ENCODE results near the gene NGDN. TPM values are rescaled to one million over a fixed set of nuclear protein-coding genes. Genes with fewer than 3 reads are reported as not detected.

Gene NGDN
- total and polyA plus RNA-seq, 4 donors, result 47.4 to 53.5 (median 50.4) TPM

Other genes with a start within 250 kb of the NGDN start
- gene RNF212B, start 231.8 kb upstream of the NGDN start, total RNA-seq, result not detected
- gene RNF212B, start 231.8 kb upstream of the NGDN start, polyA plus RNA-seq (ENCODE audit: insufficient read length in 2 of 2), result not detected
- gene HOMEZ, start 183.6 kb upstream of the NGDN start, total RNA-seq, result 10 to 100 TPM in 1 of 2 donors, 1 to 10 TPM in 1; 4.9 to 15.0 TPM
- 10 to 100 TPM; 12.0 to 13.5 TPM for gene HOMEZ, start 183.6 kb upstream of the NGDN start, polyA plus RNA-seq (ENCODE audit: insufficient read length in 2 of 2)
- 10 to 100 TPM; 11.3 to 15.7 TPM for gene PPP1R3E, start 166.8 kb upstream of the NGDN start, total RNA-seq
- gene PPP1R3E, start 166.8 kb upstream of the NGDN start, polyA plus RNA-seq (ENCODE audit: insufficient read length in 2 of 2), result 10 to 100 TPM; 30.7 to 37.2 TPM
- 10 to 100 TPM; 22.4 to 27.7 TPM for gene BCL2L2, start 162.9 kb upstream of the NGDN start, total RNA-seq
- 10 to 100 TPM; 37.4 to 41.1 TPM for gene BCL2L2, start 162.9 kb upstream of the NGDN start, polyA plus RNA-seq (ENCODE audit: insufficient read length in 2 of 2)
- gene PABPN1, start 148.2 kb upstream of the NGDN start, total RNA-seq, result 100 to 1,000 TPM in 1 of 2 donors, 10 to 100 TPM in 1; 94.9 to 117 TPM
- 100 to 1,000 TPM; 235 to 282 TPM for gene PABPN1, start 148.2 kb upstream of the NGDN start, polyA plus RNA-seq (ENCODE audit: insufficient read length in 2 of 2)
- gene SLC22A17, start 116.8 kb upstream of the NGDN start, total RNA-seq, result 100 to 1,000 TPM; 167 to 333 TPM
- gene SLC22A17, start 116.8 kb upstream of the NGDN start, polyA plus RNA-seq (ENCODE audit: insufficient read length in 2 of 2), result 100 to 1,000 TPM; 494 to 541 TPM
- 10 to 100 TPM; 11.1 to 26.5 TPM for gene EFS, start 104.5 kb upstream of the NGDN start, total RNA-seq
- 10 to 100 TPM; 42.7 to 45.6 TPM for gene EFS, start 104.5 kb upstream of the NGDN start, polyA plus RNA-seq (ENCODE audit: insufficient read length in 2 of 2)
- not detected for gene IL25, start 96.9 kb upstream of the NGDN start, total RNA-seq
- not detected for gene IL25, start 96.9 kb upstream of the NGDN start, polyA plus RNA-seq (ENCODE audit: insufficient read length in 2 of 2)
- gene CMTM5, start 92.7 kb upstream of the NGDN start, total RNA-seq, result 10 to 100 TPM; 33.9 to 46.7 TPM
- 10 to 100 TPM; 71.8 to 78.2 TPM for gene CMTM5, start 92.7 kb upstream of the NGDN start, polyA plus RNA-seq (ENCODE audit: insufficient read length in 2 of 2)
- gene MYH6, start 61.4 kb upstream of the NGDN start, total RNA-seq, result under 1 TPM in 1 of 2 donors, not detected in 1; 0.11 TPM
- gene MYH6, start 61.4 kb upstream of the NGDN start, polyA plus RNA-seq (ENCODE audit: insufficient read length in 2 of 2), result under 1 TPM in 1 of 2 donors, not detected in 1; 0.16 TPM
- gene MYH7, start 34.0 kb upstream of the NGDN start, total RNA-seq, result 1 to 10 TPM in 1 of 2 donors, under 1 TPM in 1; 0.99 to 1.2 TPM
- 1 to 10 TPM; 2.2 to 2.9 TPM for gene MYH7, start 34.0 kb upstream of the NGDN start, polyA plus RNA-seq (ENCODE audit: insufficient read length in 2 of 2)
- gene ZFHX2, start 82.1 kb downstream of the NGDN start, total RNA-seq, result 1 to 10 TPM; 1.8 to 4.9 TPM
- 10 to 100 TPM; 23.8 to 31.3 TPM for gene ZFHX2, start 82.1 kb downstream of the NGDN start, polyA plus RNA-seq (ENCODE audit: insufficient read length in 2 of 2)
- gene THTPA, start 86.6 kb downstream of the NGDN start, total RNA-seq, result 10 to 100 TPM; 15.1 to 16.5 TPM
- gene THTPA, start 86.6 kb downstream of the NGDN start, polyA plus RNA-seq (ENCODE audit: insufficient read length in 2 of 2), result 10 to 100 TPM; 35.6 to 36.7 TPM
- gene AP1G2, start 98.1 kb downstream of the NGDN start, total RNA-seq, result 10 to 100 TPM; 16.4 to 35.5 TPM
- gene AP1G2, start 98.1 kb downstream of the NGDN start, polyA plus RNA-seq (ENCODE audit: insufficient read length in 2 of 2), result 10 to 100 TPM; 57.6 to 82.3 TPM
- gene JPH4, start 109.1 kb downstream of the NGDN start, total RNA-seq, result 10 to 100 TPM; 12.5 to 23.7 TPM
- 100 to 1,000 TPM; 125 to 132 TPM for gene JPH4, start 109.1 kb downstream of the NGDN start, polyA plus RNA-seq (ENCODE audit: insufficient read length in 2 of 2)
- gene DHRS2, start 166.7 kb downstream of the NGDN start, total RNA-seq, result 1 to 10 TPM in 1 of 2 donors, under 1 TPM in 1; 0.88 to 1.2 TPM
- 1 to 10 TPM; 1.3 to 2.0 TPM for gene DHRS2, start 166.7 kb downstream of the NGDN start, polyA plus RNA-seq (ENCODE audit: insufficient read length in 2 of 2)